AG04449 (cell line): ENCODE results near the gene C17orf50.

Experiments
- CTCF ChIA-PET: fragments of 350-600 bp; formaldehyde crosslinking; extraction: SDS; loops from one replicate; lab custom pipeline; 2021; ENCODE audit warnings: antibody characterized with exemption; lab: Yijun Ruan, JAX
- POLR2A ChIA-PET: fragments of 400-600, 350-600 bp; formaldehyde crosslinking; extraction: SDS; loops from one replicate; lab custom pipeline; 2020; ENCODE audit warnings: antibody characterized with exemption, inconsistent platforms; lab: Yijun Ruan, JAX
- DNase-seq: peaks from one replicate; pipeline ENCODE4 v3.0.0-alpha.2; 2010; ENCODE audit warnings: low read depth, low spot score
- H3K4me3 ChIP-seq: 2 replicates; pipeline ENCODE4 v1.5.1; 2011; ENCODE audit warnings: low read depth, mild to moderate bottlenecking, control low read depth, low read length
- CTCF ChIP-seq: IDR thresholded peaks from one replicate; pipeline ENCODE4 v1.5.1; 2011; ENCODE audit warnings: mild to moderate bottlenecking, moderate library complexity, low read length, control low read depth, inconsistent platforms; ENCODE audit not compliant: insufficient read depth; ENCODE audit errors: missing control alignments

The C17orf50 gene

GRCh38 chr17:35788477-35789368 is 28.0 kb downstream of the C17orf50 start:
- no peak for DNase-seq
- peak overlapping the region; percentile 4; the same call in 1 of the 2 replicates for H3K4me3 ChIP-seq
- CTCF ChIA-PET: interaction anchor here (0.8 to 19.3 kb wide), 12 partner anchors 7 to 175 kb away, joined by 3 to 321 read pairs (median 5); partner anchors contain the start of genes MMP28 and TAF15
- no peak for TF ChIP-seq CTCF
- POLR2A ChIA-PET: interaction anchor here (0.5 to 1.1 kb wide), 2 partner anchors 20 to 37 kb away, joined by 3 to 6 read pairs; partner anchors contain the start of gene TAF15

- no peak for DNase-seq
- ChIA-PET POLR2A (no interaction called here), CTCF (interaction anchor here (10.3 kb wide), 1 partner anchor 25 kb away, joined by 230 read pairs; no protein-coding TSS in a partner anchor)
- no peak overlapping the region for H3K4me3 ChIP-seq
- no peak for TF ChIP-seq CTCF
Measured at GRCh38 chr17:35790841-35791240, 30.2 kb downstream of the C17orf50 start.

- no peak overlapping the region for H3K4me3 ChIP-seq
- no peak for DNase-seq
- ChIA-PET CTCF (interaction anchor here (1.3 to 10.3 kb wide), 3 partner anchors 9 to 26 kb away, joined by 3 to 230 read pairs (median 15); no protein-coding TSS in a partner anchor), POLR2A (interaction anchor here (0.6 kb wide), 1 partner anchor 16 kb away, joined by 3 read pairs; no protein-coding TSS in a partner anchor)
- no peak for TF ChIP-seq CTCF
Measured at GRCh38 chr17:35791681-35792350, 31.1 kb downstream of the C17orf50 start.

- POLR2A ChIA-PET: no interaction called here
- no peak for DNase-seq
- TF ChIP-seq CTCF: no peak
- CTCF ChIA-PET: interaction anchor here (1.7 to 10.3 kb wide), 3 partner anchors 8 to 27 kb away, joined by 5 to 230 read pairs (median 15); no protein-coding TSS in a partner anchor
- H3K4me3 ChIP-seq: no peak overlapping the region
Measured at GRCh38 chr17:35793257-35793656, 32.6 kb downstream of the C17orf50 start.

- ChIA-PET CTCF (interaction anchor here (0.7 to 10.3 kb wide), 8 partner anchors 7 to 177 kb away, joined by 3 to 230 read pairs (median 6); no protein-coding TSS in a partner anchor), POLR2A (interaction anchor here (0.9 kb wide), 1 partner anchor 14 kb away, joined by 3 read pairs; the partner anchor contains the start of gene TAF15)
- no peak for DNase-seq
- peak within 1 kb of the TSS; percentile 51 for H3K4me3 ChIP-seq
- TF ChIP-seq CTCF: no peak
Measured at GRCh38 chr17:35795007-35795870, 34.6 kb downstream of the C17orf50 start, which contains the start of gene MMP28. Gene MMP28, minus strand, starts transcription at chr17:35795641. Its CDS starts 264 bp downstream, at chr17:35795377.
